Measurements from ENCODE around the gene ZNHIT3.

DNA sequence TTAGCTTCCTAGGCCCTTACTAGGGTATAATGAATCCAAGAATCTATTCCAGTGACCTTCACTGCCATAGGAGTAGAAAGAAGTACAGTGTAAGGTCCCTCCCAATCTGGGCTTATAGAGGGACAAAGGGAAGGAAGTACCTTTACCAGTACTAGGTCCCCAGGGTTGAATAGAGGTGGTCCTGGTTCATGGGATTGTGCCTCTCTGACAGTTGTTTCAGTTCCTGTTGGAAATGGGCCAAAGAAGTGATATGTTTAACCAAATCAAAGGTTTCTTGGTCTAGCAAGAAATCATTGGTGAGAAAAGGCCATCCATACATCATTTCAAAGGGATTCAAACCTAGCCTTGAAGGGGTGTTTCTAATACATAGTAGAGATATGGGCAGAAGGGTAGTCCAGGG, 16.0 kb upstream of the ZNHIT3 start:
- TF ChIP-seq, protein P1, sequence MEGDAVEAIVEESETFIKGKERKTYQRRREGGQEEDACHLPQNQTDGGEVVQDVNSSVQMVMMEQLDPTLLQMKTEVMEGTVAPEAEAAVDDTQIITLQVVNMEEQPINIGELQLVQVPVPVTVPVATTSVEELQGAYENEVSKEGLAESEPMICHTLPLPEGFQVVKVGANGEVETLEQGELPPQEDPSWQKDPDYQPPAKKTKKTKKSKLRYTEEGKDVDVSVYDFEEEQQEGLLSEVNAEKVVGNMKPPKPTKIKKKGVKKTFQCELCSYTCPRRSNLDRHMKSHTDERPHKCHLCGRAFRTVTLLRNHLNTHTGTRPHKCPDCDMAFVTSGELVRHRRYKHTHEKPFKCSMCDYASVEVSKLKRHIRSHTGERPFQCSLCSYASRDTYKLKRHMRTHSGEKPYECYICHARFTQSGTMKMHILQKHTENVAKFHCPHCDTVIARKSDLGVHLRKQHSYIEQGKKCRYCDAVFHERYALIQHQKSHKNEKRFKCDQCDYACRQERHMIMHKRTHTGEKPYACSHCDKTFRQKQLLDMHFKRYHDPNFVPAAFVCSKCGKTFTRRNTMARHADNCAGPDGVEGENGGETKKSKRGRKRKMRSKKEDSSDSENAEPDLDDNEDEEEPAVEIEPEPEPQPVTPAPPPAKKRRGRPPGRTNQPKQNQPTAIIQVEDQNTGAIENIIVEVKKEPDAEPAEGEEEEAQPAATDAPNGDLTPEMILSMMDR (conservative IDR thresholded peaks at IDR 0.05 in 1 of 2, IDR thresholded peaks at IDR 0.05 in 1 of 2; ENCODE audit: low read depth in 1 of 2, low read length in 2 of 2), result no peak
- no peak for TF ChIP-seq EZH2 (IDR thresholded peaks at IDR 0.05; ENCODE audit: low read length, missing control alignments)

Measured in fibroblast of lung (primary cell).